Heart right ventricle (tissue), 16 donors: ENCODE data around the gene PLAC9. TPM values are rescaled to one million over a fixed set of nuclear protein-coding genes. Genes with fewer than 3 reads are reported as not detected.
A peak's percentile ranks its signal among the peaks of the same experiment; 100 is the strongest.

Experiments
- ATAC-seq, 8 donors: fragments of 200-7000 bp; cut with Tn5 transposase; one replicate each; pipeline ENCODE4 v1.9.1; 2020; ENCODE audit warnings: mild to moderate bottlenecking in 8 of 8, moderate library complexity in 8 of 8, moderate number of reproducible peaks in 1 of 8
- DNase-seq, 2 donors: peaks; one replicate each; pipeline ENCODE4 v3.0.0-alpha.2; 2020
- H3K27ac ChIP-seq, 10 donors: fragments of 200-600 bp; sonication (generic) in 2 of 10; one replicate each; pipeline versions ENCODE4 v1.5.0 to v1.8.0; 2020 to 2022; ENCODE audit warnings: mild to moderate bottlenecking in 3 of 10
- H3K27me3 ChIP-seq, 7 donors: fragments of 200-600 bp; one replicate each; pipeline ENCODE4 v1.8.0; 2021 to 2022; ENCODE audit warnings: mild to moderate bottlenecking in 2 of 7
- H3K36me3 ChIP-seq, 9 donors: fragments of 200-600 bp; sonication (generic) in 1 of 9; one replicate each; pipeline versions ENCODE4 v1.5.0 to v1.8.0; 2020 to 2022; ENCODE audit warnings: mild to moderate bottlenecking in 2 of 9
- H3K4me1 ChIP-seq, 9 donors: fragments of 200-600 bp; sonication (generic) in 1 of 9; one replicate each; pipeline versions ENCODE4 v1.5.0 to v1.8.0; 2020 to 2022; ENCODE audit warnings: mild to moderate bottlenecking in 4 of 9
- H3K4me3 ChIP-seq, 10 donors: fragments of 200-600 bp; sonication (generic) in 2 of 10; one replicate each; pipeline versions ENCODE4 v1.5.0 to v1.8.0; 2020 to 2022; ENCODE audit warnings: mild to moderate bottlenecking in 7 of 10, moderate library complexity in 2 of 10
- H3K9me3 ChIP-seq, 11 donors: fragments of 200-600 bp in 10 of 11; sonication (generic) in 2 of 11; one replicate each; pipeline versions ENCODE4 v1.5.0 to v1.8.0; 2013 to 2022; ENCODE audit warnings: mild to moderate bottlenecking in 2 of 11, control low read depth in 1 of 11, moderate library complexity in 1 of 11
- CTCF ChIP-seq, 9 donors: fragments of 200-600 bp; sonication (generic) in 2 of 9; IDR thresholded peaks; one replicate each; pipeline versions ENCODE4 v1.5.0 to v1.8.0; 2021 to 2022; ENCODE audit warnings: antibody characterized with exemption in 9 of 9, mild to moderate bottlenecking in 5 of 9, moderate library complexity in 1 of 9
- WGBS, 2 donors: extraction: QIAGEN DNeasy Blood & Tissue Kit; methylation state at CpG; one replicate each; pipeline ENCODE4 v1.1.7; 2013; ENCODE audit warnings: inconsistent platforms in 1 of 2; 5-methylcytosine and 5-hydroxymethylcytosine counted together
- intact Hi-C, 10 donors: fragments of 100-400 bp; cut with DNase I; formaldehyde crosslinking; loops; one replicate each; pipeline versions ENCODE4 v1.11.1 to v1.14.2; 2022
- polyA plus RNA-seq, 2 donors: library from polyadenylated mRNA; stranded (reverse); fragments of 200-250 nt; gene quantifications; one replicate each; pipeline ENCODE4 v1.2.3, GENCODE V29; 2013
- total RNA-seq, 10 donors: library from RNA; stranded (reverse); fragmentation: NEBNext Ultra II Directional in 3 of 10; extraction: Animal tissue kit (Norgen Biotek cat#: 25700) in 3 of 10; gene quantifications; one replicate each; pipeline versions ENCODE4 v1.2.1 to v1.2.4, GENCODE V29; 2021 to 2023
- donor health status: Arrhythmogenic right ventricular cardiomyopathy.
- donor health status: ischemic (EF 13 %, LVEDD 7.1; RV severe dilation, severe dysfunction).
- donor health status: healthy with polysubstance abuse.
- donor health status: DM: no; HTN: yes; CAD: no.
- donor health status: DM: no; HTN: no; CAD: no.
- donor health status: ischemic (EF 25% LVEDD 6.9; RV normal size, moderate dysfunction).
- donor health status: ischemic (EF 25% LVEDD 5.7; RV mildly dilated, moderate dysfunction).
- donor health status: healthy.
- donor health status: DM: yes; HTN: yes; CAD: no.
- donor health status: Ischemic cardiomyopathy.
- donor health status: ischemic (EF 35%, LVEDD 5.7; RV mildly dilated, moderate dysfunction).
- donor health status: nonischemic (EF 11% LVEDD 7.7; RV severe dilation, severe dysfunction).
- donor health status: DM: yes; HTN: yes; CAD: no.
- donor health status: PGD.
- donor health status: ischemic (EF 29% LVEDD 5.4; RV normal size, mild dysfunction).
- donor health status: nonischemic (EF 23%, LVEDD 6.1; RV moderate dilation, normal function).

The PLAC9 gene
- total and polyA plus RNA-seq, 12 donors: 16.8 to 129 (median 28.7) TPM

- Histone ChIP-seq H3K9me3 (peaks cover 0 to 18% (median 0%) of the 10 kb centered on the region in 11 donors), H3K36me3 (peaks cover 0 to 99% (median 54%) of the 10 kb centered on the region in 9 donors), H3K27me3 (no peaks in the 10 kb centered on the region), H3K4me1 (peaks cover 0 to 12% (median 10%) of the 10 kb centered on the region in 9 donors), H3K27ac (no peak overlapping the region), H3K4me3 (no peak overlapping the region)
- ATAC-seq: no peak
- DNase-seq: no peak
- WGBS, 2 donors: 91 to 94% methylated on average over 6 of the region's 6 CpGs
- intact Hi-C loops: no loop called here
- no peak for TF ChIP-seq CTCF (IDR thresholded peaks at IDR 0.05)
Measured at GRCh38 chr10:80152820-80153219, 20.3 kb downstream of the PLAC9 start.

DNA sequence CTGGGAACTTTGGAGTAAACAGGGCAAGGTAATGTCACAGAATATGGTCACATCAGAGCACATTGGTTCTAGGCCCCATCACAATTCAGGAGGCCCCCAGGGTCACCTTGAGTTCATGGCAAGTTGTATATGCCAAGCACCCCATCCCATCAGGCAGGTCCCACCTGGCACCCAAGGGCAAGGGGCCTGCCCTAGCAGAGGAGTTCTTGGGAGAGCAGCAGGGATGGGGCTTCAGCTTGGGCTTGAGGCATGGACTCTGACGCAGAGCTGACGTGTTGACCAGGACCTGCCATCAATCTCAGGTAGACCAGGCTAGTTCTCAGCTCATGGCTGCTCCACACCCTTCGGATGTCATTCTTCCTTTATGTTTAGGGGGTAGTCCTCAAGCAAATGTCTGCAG lies 20.9 kb downstream of the PLAC9 start:
- intact Hi-C loops: no loop called here

DNA sequence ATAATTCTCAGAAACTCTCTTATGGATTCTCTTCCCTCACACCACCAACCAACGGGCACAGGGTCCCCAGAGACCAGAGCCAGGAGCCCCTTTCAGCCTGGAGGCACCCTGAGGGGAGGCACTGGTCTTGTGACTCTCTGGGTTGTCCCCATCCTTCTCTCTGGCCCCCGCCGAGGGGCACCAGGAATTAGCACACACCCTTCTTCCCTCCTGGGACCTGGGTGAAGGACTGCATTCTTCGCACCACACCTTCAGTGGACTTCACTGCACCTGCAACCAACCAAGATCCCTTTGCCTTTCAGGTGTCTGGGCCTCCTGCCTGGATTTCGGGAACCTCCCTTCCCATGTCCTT lies 22.1 kb downstream of the PLAC9 start:
- Histone ChIP-seq H3K36me3 (peaks cover 0 to 99% (median 51%) of the 10 kb centered on the region in 9 donors), H3K4me1 (peaks cover 9 to 30% (median 28%) of the 10 kb centered on the region in 9 donors), H3K9me3 (peaks cover 0 to 4% (median 0%) of the 10 kb centered on the region in 11 donors), H3K4me3 (no peak overlapping the region), H3K27me3 (no peaks in the 10 kb centered on the region), H3K27ac (peak overlapping the region in 1 of 10 donors; percentile 17)
- ATAC-seq: no peak
- intact Hi-C loops: no loop called here
- 90 to 92% methylated on average over 5 of the region's 5 CpGs for WGBS, 2 donors
- DNase-seq: no peak
- TF ChIP-seq CTCF (IDR thresholded peaks at IDR 0.05): no peak

More for the DNA sequence above, 20.9 kb downstream of the PLAC9 start:
- H3K9me3 ChIP-seq: peaks cover 0 to 16% (median 0%) of the 10 kb centered on the region in 11 donors
- no peaks in the 10 kb centered on the region for H3K27me3 ChIP-seq
- peaks cover 0 to 99% (median 55%) of the 10 kb centered on the region in 9 donors for H3K36me3 ChIP-seq
- H3K4me3 ChIP-seq: no peak overlapping the region
- ATAC-seq: no peak
- H3K4me1 ChIP-seq: peaks cover 5 to 19% (median 17%) of the 10 kb centered on the region in 9 donors
- TF ChIP-seq CTCF (IDR thresholded peaks at IDR 0.05): no peak
- no peak for DNase-seq
- 79 to 96% methylated on average over 3 of the region's 3 CpGs for WGBS, 2 donors
- no peak overlapping the region for H3K27ac ChIP-seq

GRCh38 chr10:80154978-80155695 lies 22.6 kb downstream of the PLAC9 start:
- TF ChIP-seq CTCF (IDR thresholded peaks at IDR 0.05): no peak
- H3K9me3 ChIP-seq: no peaks in the 10 kb centered on the region
- no peaks in the 10 kb centered on the region for H3K27me3 ChIP-seq
- peaks cover 0 to 99% (median 51%) of the 10 kb centered on the region in 9 donors for H3K36me3 ChIP-seq
- H3K4me1 ChIP-seq: peaks cover 9 to 36% (median 33%) of the 10 kb centered on the region in 9 donors
- WGBS, 2 donors: 86 to 90% methylated on average over 10 of the region's 10 CpGs
- no peak for ATAC-seq
- no peak for DNase-seq
- H3K27ac ChIP-seq: peak overlapping the region in 1 of 10 donors; percentile 60
- H3K4me3 ChIP-seq: no peak overlapping the region
- intact Hi-C loops: loop anchor here in 3 of 10 donors (5.0 kb wide), 2 partner anchors 47 to 52 kb away; partner anchors contain the start of gene ANXA11 (in 2 of the 3)
